ENCODE data around the gene RBM22.

The RBM22 gene

DNA sequence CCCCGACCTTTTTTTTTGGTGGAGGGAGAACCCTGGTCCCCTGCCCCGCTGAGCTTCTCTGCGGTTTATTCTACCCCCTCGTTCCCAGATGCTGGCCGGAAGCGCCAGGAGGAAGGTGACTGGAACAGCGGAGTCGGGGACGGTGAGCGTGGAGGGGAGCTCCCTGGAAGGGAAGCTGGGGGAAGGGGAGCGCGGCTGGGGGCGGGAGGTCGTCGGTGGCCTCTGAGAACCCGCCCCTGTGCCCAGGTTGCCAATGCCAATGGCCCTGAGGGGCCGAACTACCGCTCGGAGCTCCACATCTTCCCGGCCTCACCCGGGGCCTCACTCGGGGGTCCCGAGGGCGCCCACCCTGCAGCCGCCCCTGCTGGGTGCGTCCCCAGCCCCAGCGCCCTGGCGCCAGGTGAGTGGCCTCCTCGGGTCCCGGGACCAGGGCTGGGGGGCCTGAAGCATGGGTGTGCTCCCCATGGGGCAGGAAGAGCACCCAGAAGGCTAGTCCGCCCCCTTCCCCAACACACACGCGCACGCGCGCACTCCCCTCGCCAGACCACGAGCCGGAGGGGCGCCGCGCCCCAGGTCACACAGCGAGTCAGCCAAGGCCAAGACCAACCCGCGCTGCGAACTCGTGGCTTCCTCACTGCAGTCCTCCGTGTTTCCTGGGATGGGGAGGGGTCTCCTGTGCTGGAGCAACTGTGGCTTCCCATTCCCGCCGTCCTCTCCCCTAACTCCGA is 29.2 kb downstream of the RBM22 start:
- DNase-seq: peak in 1 of 2 experiments; percentile 8

DNA sequence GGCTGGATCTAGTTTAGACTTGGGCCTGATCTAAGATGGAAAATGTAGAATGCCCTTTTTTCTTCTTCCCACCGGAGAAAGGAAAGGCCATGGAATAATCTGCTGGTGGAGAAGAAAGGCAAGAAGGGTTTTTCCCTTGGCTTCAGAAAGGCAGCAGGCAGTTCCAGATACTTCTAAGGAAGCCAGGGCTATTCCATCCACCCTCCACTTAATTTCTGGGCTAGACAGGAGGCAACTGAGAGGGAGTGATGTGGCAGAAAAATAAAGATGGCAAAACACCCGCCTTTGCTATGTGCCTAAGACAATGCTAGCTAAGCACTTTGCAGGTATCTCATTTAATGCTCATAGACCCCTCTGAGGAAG is 29.9 kb downstream of the RBM22 start:
- DNase-seq: no peak

DNA sequence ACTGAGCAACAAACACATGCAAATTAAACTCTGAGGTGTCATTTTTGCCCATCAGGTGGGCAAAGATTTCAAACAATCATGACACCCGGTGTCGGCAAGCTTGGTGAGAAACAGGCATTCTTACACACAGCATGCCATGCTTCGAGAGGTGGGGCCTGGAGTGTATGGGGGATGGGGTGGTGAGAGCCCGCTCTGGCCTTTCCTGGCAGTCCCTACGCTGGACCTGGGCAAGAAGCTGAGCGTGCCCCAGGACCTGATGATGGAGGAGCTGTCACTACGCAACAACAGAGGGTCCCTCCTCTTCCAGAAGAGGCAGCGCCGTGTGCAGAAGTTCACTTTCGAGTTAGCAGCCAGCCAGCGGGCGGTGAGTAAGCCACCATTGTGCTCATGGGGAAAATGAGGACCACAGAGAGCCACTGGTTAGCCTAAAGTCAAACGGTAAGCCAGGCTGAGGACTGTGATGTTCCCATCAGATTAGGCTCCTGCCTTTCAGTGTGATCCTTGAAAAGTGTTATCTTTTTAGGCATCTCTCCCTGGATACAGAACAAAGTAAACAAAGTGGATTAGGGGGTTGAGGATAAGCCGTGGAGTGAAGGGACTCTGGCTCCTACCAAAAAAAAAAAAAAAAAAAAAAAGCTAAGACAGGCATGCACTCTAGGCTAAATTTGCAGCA is 30.5 kb downstream of the RBM22 start:
- DNase-seq: no peak

DNA sequence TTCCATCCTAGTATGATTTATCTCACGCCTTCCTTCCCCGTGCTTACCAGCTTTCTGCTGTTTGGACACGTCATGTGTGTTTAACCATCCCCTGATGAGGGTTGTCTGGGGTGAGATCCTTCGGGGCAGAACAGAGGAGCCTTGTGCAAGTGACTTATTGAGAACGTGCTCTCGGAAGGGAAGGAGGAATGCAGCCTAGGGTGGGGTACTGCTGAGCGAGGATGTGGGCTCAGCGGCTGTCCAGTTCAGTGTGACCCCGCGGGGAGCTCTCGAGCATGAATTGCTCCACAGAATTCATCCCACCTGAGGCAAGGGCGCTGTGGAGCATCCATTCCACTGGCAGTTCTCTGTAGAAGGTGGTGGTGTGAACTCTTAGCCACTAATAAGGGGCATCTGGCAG is 35.8 kb downstream of the RBM22 start:
- DNase-seq: no peak

DNA sequence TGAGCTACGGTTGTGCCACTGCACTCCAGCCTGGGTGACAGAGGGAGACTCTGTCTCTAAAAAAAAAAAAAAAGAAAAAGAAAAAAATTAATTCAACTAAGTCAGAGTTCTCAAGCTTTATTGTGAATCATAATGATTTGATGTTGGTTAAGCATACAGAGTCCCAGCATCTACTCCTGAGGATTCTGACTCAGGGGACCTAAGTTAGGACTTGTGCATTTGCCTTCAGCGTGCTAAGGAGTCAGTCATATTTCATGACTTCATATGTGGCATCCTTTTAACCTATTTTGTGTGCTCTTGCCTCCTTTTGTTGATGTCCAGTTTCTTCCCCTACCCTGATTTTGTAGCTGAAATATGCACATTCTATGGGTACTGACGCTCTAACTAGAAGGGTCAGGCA is 36.9 kb downstream of the RBM22 start:
- DNase-seq: no peak

DNA sequence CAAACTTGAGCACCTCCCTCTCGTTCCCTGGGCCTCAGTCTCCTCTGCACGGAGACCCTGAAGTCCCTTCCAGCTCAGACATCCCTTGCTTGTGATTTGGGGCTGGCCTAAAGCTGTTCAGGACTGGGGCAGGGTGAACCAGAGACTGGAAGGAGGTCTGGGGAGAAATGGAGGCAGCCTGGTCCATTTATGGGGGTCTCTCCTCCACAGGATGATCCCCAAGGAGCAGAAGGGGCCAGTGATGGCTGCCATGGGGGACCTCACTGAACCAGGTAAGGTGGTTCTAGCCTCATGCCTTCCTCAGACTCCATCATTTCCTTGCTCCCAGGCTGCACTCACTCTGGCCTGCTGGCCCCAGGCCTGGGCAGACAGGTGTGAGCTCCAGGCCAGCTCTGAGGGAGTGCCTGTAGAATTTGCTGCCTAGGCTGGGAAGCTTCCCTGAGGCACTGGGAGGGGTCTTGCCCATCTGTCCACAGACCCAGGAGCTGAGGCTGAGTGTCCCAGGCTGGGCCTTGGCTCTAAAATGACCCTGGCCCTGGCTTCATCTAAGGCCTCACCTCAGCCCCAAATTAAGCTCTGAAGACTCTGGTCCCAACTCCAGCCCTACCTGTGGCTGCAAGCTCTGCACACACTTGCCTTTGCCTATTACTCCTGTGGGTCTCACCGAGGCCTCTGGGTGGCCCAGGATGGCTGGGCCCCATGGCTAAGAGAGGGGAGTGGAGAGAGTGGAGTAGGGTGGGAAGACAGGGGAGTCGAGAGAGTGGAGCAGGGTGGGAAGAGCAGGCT is 37.9 kb downstream of the RBM22 start:
- no peak for DNase-seq

DNA sequence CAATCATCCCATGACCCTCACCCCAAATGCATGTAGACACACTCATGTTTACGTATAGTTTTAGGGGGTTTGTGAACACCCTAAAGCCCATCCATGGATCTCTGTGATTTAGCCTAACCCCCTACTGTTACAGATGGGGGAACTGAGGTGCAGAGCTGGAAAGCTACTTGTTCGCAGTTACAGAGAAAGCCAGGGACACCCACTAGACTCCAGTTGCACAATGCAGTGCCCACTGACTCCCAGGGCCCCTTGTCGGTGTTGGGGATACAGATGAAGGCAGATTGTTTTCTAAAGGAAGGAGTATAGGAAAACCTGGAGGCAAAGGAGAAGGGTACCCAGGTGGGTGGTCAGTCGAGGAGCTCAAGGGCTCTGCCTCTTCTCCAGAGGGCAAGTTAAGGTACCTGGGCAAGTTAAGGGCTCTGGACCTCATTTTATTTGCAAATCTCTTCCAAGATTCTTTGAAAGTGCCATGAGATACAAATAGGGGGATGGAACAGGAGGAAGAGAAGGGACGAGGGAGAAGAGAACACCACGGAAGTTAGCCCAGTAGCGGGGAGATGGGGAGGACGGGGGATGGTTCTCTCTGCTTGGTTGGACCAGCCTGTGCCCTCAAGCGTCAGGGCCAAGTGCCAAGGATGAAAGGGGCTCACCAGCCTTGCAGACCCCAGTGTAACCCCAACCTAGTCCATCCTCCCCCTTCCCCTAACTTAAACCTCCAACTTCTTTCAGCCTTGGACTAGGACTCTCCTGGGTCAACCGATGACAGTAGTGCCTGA is 38.9 kb downstream of the RBM22 start:
- no peak for DNase-seq

DNA sequence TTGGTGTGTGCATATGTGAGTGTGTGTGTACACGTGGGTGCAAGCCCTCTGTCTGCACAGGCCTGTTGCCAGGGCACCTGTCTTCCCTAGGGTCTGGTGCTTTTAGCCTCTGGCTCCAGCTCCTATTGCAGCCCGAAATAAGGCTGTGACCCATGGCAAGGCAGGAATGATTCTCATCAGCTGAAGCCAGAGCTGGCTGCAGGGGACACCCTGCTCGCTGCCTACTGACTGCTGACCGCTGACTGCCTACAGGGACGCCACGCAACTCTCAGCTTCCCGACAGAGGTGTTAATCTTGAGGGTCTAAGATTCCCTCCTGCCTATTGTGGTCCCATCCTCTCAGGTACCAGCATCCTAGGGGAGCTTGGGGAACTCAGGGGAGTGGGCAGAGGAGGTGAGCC is 39.8 kb downstream of the RBM22 start, which contains the start of gene MYOZ3:
Gene MYOZ3, plus strand, starts transcription at position 166 of the 400 bp plus-strand sequence. CDS start 1,691 bp downstream, outside the sequence.
- DNase-seq: no peak

DNA sequence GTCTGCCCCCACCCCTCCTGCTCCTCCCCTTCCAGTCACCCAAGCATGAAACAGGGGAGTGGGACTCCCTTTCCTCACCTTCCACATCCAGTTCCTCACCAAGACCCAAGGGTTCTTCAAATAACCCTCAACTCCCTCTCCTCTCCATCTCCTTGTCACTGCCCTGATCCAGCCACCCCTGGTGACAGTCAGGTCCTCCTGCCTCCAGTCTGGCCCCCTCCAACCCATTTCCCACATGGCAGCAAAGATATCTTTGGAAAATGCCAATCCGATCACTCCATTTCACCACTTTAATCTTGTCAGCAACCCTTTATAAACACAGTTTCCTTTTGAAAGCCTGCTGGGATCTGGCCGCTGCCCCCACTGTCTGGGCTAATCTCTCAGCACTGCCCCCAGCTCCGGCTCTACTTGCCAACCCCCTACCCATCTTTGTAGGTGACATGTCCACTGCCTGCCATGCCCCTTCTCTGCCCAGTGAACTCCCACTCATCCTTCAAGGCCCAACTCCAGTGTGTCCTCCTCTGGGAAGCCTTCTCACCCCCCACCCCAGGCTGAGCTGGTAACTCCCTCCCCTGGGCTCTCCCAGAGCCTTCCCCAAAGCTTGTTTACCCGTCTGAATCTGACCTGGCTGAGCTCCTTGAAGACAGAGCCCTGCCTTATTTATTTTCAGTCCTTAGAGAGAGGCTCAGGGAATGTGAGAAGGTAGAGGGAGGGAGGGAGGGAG is 40.6 kb downstream of the RBM22 start:
- DNase-seq: no peak

DNA sequence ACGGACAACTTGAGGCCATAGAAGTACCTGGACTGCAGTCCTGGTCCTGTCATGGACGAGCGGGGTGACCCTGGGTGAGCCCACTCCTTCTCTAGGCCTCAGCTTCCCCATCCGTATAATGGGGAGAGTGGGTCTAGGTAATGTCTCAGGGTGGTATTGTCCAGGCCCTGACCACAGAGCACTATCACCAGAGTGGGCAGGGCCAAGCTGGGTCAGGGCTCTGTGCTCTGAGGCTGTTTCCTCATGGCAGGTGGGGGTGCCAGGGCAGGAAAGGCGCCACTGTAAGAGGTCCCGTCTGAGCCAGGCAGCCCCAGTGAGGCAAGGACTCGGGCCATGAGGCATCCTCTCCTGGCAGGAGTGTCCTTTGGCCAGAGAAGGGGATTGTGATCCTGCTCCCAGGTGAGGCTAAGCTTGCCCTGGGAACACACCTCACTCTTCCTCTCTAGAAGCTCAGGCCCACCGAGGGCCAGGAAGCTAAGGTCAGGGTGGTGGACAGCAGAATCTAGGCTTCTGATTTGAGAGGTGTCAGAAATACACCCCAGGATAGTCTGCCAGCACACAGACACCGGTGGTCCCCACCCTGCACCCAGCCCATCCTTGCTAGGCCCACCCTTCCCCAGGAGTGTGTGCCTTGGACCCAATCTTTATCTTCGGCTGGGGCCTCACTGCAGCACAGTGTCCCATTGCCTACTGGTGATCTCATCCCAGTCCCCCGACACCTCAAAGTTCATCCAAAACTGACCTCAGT is 41.3 kb downstream of the RBM22 start:
- DNase-seq: no peak

DNA sequence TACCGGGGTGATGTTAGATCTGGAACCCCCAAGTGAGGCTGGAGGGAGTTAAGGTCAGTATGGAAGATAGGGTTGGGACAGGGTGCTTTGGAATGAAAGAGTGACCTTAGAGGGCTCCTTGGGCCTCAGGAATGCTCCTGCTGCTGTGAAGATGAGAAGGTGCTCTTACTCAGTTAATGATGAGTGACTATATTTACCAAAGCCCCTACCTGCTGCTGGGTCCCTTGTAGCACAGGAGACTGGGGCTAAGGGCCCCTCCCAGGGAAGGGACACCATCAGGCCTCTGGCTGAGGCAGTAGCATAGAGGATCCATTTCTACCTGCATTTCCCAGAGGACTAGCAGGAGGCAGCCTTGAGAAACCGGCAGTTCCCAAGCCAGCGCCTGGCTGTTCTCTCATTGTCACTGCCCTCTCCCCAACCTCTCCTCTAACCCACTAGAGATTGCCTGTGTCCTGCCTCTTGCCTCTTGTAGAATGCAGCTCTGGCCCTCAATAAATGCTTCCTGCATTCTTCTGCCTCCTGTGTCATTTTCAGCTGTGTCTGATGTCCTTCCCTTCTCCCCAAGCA is 42.1 kb downstream of the RBM22 start:
- no peak for DNase-seq

DNA sequence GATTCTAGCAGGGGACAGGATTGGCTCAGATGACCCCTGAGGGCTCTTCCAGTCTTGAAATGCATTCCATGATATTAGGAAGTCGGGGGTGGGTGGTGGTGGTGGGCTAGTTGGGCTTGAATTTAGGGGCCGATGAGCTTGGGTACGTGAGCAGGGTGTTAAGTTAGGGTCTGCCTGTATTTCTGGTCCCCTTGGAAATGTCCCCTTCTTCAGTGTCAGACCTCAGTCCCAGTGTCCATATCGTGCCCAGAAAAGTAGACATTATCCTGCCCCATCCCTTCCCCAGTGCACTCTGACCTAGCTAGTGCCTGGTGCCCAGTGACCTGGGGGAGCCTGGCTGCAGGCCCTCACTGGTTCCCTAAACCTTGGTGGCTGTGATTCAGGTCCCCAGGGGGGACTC is 42.7 kb downstream of the RBM22 start:
- no peak for DNase-seq

DNA sequence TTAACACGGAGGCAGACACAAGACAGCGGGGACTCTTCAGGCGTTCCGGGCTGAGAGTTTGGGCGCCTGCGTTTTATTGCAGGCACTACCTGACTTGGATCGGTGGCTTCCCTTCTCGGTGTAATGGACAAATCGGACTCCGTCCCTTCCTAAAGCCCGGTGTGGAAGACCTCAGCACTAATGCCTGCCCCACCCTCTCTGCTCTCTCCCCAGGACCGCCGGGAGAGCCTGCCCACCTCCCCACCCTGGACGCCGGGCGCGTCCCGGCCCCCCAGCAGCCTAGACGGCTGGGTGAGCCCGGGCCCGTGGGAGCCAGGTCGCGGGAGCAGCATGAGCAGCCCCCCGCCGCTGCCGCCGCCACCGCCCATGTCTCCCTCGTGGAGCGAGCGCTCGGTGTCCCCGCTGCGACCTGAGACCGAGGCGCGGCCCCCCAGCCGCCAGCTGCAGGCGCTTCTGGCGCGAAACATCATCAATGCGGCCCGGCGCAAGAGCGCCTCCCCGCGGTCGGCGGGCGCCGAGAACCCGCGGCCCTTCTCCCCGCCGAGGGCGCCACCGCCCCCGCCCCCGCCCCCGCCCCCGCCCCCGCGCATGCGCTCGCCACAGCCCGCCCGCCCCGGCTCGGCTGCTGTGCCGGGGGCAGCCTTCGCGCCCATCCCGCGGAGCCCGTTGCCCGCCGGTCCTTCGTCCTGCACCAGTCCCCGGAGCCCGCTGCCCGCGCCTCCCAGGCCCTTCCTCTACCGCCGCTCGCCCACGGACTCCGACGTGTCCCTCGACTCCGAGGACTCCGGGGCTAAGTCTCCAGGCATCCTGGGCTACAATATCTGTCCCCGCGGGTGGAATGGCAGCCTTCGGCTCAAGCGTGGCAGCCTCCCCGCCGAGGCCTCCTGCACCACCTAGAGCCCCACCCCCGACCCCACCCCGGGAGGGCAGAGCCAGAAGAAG is 44.4 kb downstream of the RBM22 start:
- DNase-seq: peak; percentile 34 to 58

DNA sequence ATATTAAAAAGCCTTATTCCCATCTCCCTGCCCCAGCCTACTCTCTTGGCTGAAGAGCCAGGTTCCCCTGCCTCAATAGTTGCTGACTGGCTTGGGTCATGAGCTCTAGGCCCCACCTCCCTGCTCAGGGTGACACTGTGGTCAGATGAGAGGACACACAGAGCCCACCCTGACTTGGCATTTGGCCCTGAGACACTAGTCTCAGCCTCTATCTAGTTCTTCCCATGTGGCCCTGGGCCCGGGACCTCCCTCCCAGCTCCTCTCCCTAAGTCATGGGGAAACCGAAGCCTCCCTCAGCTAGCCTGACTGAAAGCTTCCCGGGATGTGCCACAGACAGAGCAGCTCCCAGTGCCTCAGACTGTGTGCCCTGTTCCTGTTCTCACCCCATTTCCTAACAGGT is 45.6 kb downstream of the RBM22 start:
- DNase-seq: no peak

DNA sequence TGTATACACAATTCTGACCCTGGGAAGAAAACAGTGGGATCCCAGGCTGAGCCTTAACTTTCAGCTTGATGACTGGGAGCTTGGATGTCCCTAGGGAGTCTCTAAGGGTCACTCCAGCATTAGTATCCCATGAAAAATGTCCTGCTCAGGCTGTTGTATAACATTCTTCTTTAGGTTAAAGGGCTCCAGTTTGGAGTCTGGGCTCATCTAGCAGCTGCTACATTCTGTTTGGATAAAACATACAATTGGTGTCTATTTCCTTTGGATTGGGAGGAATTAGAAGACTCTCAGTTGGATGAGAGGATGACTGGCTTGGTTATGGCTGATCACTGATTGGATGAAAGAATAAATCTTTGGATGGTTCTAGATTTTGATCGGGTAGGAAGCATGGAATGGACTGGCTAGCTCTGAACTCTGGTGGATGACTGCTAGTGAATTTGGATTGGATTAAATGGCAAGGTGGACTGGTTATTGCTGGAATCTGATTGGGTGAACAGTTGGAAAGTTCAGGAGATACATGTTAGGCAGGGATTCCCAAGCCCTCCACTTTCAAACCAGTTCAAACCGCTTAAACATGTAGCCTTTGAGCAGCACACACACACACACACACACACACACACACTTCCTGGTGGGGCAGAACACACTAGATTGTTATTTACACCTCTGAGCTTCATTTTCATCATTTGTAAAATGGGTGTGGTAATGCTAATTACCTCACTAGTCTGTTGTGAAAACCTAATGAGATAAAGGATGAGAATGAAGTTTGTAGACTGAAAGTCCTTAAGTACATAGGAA is 46.9 kb downstream of the RBM22 start:
- no peak for DNase-seq

DNA sequence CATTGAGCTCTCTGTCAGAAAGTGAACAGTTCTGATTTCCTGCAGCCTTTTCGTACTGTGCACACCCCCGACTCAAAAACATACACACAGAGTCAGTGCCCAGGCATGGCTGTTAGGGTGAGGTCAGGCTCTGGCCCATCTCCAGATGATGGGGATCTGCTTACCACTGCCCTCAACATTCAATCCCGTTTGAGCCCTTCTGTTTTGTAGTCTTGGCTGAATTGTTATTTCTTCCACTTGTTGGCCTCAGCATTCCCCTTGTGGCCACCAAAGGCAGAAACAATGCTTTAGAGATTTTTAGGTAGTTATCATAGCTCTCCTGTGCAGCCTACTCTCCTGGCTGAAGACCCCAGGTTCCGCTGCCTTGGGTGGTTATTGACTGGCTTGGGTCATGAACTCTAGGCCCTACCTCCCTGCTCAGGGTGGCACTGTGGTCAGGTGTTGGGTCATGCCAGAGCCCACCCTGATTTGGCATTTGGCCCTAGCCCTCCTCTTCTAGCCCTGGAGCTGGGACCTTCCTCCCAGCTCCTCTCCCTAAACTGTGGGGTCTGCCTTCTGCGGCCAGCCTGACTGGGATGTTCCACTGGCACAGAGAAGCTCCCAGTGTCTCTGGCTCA is 47.6 kb downstream of the RBM22 start:
- DNase-seq: no peak

DNA sequence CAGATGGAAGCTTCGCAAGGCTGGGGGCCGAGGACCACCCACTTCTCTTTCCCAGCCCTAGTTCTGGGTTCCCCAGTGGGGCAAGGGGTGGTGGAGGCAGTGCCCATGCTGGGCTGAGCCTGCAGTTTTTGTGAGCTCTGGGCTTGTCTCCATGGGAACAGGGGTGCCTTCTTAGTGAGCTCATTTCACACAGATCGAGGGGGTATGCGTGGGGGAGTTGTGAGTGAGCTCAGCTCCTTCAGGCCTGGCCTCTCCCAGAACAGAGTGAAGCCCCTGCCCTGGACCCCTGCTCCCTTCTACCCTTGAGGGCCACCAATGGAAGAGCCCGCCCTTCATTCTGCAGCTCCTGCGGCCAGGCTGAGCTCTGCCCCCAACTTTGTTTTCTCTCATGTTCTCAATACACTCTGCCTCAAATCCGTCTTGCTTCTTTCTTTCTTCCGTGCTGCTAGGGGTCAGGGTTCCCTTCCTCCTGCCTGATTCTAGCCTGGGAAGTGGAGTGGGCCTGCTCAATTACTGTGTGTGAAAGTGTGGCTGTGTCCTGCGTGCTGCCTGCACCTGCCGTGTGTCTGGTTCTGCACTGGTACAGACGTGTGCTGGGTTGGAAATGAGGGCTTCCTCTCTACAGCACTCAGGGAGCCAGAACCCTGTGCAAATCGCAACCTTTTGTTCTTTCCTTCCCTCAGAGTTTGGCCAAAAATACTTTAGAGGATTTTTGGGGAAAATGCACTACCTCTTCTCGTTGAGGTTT is 48.8 kb downstream of the RBM22 start:
- DNase-seq: no peak

DNA sequence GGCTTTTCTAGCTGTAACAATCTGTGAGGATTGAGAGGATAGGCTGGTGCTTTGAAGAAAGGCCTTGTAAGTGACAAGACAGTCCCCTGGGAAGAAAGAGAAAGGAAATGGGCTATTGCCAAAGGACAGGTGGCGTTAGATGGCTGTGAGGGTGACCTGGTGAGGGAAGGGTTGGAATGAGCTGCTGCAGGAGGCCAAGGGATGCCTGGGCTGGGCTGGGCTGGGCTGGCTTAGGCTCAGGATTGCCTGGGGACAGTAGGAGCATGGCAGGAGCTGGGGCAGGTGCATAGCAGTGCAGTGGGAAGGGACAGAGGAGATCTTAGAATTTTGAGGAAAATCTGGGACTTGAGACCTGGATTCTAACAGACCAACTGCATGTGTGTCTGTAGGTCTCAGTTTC is 49.5 kb downstream of the RBM22 start:
- no peak for DNase-seq

Measured in NCI-H1930 (cell line).